Activated CD4-positive, alpha-beta T cell treated with anti-CD3 and anti-CD28 coated beads, Interleukin-2, amount 50 U/mL, for 16 hours (primary cell): ENCODE results near the gene PIEZO2.

ENCODE experiments used
- DNase-seq: peaks from one replicate; pipeline ENCODE4 v3.0.0-alpha.2; 2020

The PIEZO2 gene

DNA sequence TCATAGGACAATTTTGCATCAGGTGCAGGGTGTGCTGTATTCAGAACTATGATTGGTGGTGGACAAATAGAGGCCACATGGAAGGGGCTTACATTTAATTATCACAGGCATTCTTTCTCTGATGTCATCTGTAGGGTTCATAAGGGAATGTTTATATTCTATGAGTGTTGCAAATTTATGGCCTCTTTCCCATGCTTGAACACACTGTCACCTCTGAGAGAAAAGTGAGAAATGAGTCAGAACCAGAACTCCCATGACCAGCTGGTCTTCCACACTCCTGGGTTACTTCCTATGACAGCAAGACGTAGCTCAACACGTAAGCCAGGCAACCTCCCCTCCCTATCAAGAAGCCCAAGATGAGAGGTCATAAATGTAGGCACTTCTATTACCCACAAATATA is 310.8 kb downstream of the PIEZO2 start:
- DNase-seq = no peak

GRCh38 chr18:10834128-10834815 is 315.1 kb downstream of the PIEZO2 start:
- no peak for DNase-seq

DNA sequence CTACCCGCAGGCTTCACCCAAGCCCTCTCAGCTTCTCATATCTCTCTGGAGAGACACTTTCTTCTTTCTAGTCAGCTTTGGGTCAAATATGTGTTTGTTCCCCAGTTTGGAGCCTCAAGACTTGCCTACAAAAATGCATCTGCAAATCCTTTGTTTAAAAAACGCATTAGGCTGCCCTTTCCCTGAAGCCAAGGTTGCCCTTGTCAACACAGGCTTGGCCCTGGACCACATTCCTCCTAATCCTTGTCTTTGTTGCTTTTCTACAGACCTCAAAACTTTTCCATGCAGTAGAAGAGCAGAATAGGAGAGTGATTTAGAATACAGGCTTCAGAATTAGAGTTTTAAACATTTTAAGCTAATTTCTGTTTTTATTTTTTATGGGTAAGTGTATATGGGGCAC is 315.7 kb downstream of the PIEZO2 start:
- DNase-seq = no peak

GRCh38 chr18:10826400-10826799 is 323.0 kb downstream of the PIEZO2 start:
- DNase-seq = no peak

- DNase-seq = no peak
Measured at GRCh38 chr18:10822456-10822855, 326.9 kb downstream of the PIEZO2 start.

DNA sequence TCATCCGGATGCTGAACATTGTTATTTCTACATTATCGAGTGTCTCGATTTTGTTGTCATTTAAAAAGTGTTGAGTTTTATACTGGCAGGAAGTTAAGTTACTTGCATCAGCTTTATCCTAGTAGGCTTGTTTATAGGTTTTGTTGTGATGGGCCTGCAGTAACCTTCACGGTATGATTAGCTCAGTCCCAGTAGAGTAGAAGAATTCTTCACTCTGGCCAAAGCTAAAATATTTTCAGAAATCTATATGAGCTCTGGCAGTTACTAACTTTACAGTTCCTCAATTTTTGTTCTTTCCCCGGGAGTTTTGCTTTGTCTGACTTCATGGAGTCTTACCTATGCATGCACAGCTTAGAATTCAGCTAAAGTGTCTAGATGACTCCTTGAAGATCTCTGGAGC is 328.7 kb downstream of the PIEZO2 start:
- DNase-seq = no peak

- DNase-seq = no peak
Measured at GRCh38 chr18:10814336-10814735, 335.0 kb downstream of the PIEZO2 start.

- no peak for DNase-seq
Measured at GRCh38 chr18:10805587-10806118, 343.7 kb downstream of the PIEZO2 start.

GRCh38 chr18:10804126-10804525 is 345.2 kb downstream of the PIEZO2 start:
- no peak for DNase-seq

GRCh38 chr18:10798727-10799550 is 350.4 kb downstream of the PIEZO2 start:
- DNase-seq = no peak

GRCh38 chr18:10797896-10798295 is 351.5 kb downstream of the PIEZO2 start:
- DNase-seq = no peak

DNA sequence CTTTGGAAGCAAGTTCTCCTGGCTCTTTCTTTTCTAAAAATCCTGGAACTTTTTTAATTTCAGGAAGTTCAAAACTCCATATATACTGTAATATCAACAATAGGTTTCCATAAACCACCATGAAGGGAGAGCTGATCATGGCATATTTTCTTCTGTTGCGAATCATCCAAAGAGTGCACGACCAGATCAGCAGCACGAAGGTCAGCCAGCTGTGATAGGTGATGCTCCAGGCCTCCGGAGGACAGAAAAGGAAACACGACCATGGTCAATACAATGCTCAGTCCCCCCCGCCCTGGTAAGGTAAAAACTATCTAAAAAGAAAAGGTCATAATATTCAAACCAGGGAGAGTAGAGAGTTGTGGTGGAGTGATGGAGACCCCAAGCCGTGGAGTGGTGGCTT is 354.6 kb downstream of the PIEZO2 start:
- DNase-seq = no peak

- DNase-seq = no peak
Measured at GRCh38 chr18:10793730-10794370, 355.5 kb downstream of the PIEZO2 start.

GRCh38 chr18:10792181-10792580 is 357.2 kb downstream of the PIEZO2 start:
- DNase-seq = no peak

GRCh38 chr18:10791169-10791831 is 358.1 kb downstream of the PIEZO2 start:
- DNase-seq = no peak

- DNase-seq = no peak
Measured at GRCh38 chr18:10789180-10789579, 360.2 kb downstream of the PIEZO2 start.

DNA sequence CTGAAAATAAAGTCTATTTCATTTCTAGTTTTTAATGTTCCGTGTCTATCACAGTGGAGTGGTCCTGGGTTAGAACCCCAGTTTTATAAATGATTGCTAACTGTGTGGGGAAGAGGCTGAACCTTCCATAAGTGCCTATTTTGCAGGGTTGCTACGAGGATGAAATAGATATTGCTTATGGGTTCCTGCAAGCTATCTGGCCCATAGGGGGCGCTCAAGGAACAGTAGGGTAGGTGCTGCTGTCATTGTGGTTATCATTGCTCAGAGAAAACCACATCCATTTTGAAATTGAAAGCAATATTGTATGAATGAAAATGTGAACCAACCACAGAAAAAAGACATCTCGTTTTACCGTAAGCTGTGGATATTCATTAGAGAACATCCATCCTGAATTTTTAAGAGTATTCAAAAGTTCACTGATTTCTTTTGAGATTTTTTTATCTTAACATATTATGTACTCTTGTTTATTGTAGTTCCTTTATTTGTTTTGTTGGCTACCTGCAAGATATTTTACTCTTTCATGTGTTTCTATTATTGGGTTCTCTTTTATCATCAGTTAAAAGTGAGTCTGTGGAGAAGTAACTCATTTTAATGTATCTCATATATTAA is 362.0 kb downstream of the PIEZO2 start:
- DNase-seq = peak; percentile 91

GRCh38 chr18:10785798-10786197 is 363.6 kb downstream of the PIEZO2 start:
- DNase-seq = no peak

DNA sequence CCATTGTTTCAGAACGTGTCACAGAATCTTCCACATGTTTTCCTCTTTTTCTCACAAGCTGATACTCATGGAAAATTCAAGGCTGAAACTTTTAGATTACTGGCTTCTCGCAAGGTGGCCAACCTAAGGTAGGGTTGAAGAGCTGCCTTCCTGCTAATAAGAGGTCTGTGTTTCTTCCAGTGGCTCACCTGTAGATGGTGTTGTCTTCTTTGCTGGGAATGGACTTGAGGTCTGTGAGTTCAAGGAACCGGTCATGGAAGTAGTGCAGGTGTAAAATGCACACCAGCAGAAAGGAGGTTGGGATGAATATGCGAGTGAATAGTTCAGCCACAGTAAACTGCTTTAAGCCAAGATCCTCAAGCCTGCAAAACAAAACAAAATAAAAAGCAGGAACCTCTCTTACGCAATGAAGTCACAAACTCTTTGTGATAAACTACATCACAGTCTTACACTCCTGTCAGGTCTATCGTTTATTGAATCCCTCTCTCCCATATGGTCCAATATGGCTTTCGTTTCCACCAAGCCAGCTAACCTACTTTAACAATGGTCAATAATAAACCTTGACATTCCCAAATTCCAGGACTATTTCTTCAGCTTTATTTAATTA is 364.7 kb downstream of the PIEZO2 start:
- DNase-seq = no peak

DNA sequence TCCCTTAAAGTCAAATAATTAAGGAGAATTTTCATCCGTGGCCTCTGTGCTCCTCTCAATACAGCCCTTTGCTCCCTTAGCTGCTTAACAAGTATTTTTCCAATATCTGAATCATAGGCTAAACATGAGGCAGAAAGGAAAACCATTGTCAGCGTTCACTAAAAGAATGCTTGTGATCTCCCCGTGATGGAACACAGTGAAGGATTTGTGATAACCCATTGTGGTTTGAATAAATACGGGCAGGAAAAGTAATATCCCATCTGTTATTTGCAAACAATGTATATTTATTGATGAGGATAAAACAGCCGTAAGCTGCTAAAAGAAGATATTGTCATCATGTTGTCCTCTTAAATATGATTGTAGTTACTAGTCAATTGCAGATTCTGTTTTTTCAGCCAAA is 365.4 kb downstream of the PIEZO2 start:
- no peak for DNase-seq

- DNase-seq = no peak
Measured at GRCh38 chr18:10776493-10776892, 372.9 kb downstream of the PIEZO2 start.

DNA sequence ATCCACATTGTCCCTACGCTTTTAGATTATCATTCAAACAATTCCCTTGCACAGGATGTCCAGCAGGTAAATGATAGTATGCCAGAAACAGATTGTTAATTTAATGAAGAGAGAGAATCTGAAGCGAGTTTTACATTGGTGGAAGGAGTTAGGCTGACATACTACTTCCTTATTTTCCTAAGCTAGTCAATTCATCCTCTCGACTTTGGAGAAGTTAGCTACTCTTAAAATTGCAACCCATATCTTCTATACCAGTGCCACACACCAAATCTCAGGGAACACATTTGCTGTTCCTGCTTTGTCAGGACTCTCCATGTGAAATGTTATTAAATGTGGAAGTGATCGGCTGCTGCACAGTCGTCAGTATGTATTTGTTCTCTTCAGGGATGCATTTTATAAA is 374.3 kb downstream of the PIEZO2 start:
- DNase-seq = no peak
